ENCODE measurements around the gene TRIM10. TPM values are rescaled to one million over a fixed set of nuclear protein-coding genes. Genes with fewer than 3 reads are reported as not detected.
"Not testable (repeated sequence)": the region's sequence is repeated elsewhere in the genome, so short reads cannot be mapped to it uniquely, and the experiment has no call there.

The TRIM10 gene
- total RNA-seq, 2 experiments from 2014 or later = 0.36 to 0.38 TPM

DNA sequence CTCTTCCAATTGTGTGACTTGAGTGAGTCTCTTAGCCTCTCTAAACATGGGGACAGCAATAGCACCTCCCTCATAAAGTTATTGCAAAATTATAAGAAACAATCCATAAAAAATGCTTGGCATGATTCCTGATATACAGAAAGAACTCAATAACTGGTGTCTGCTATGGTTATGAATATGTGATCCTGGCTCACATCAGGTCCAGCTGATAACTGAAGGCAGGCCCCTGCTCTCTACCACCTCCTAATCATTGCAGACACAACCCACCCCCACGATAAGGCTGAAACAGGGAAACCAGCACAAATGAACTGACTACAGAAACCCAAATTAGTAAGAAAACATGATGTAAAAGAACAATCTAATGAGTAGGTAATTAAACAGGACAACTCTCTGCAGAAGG is 7.7 kb upstream of the TRIM10 start:
- Mint-ChIP-seq H3K27me3 (peaks cover 32% of the 10 kb centered on the region), H3K9me3 (no peaks in the 10 kb centered on the region), H3K36me3 (no peaks in the 10 kb centered on the region), H3K4me1 (ENCODE audit: low read depth) (peaks cover 30% of the 10 kb centered on the region), H3K27ac (no peak overlapping the region), H3K4me3 (no peak overlapping the region)
- no peak for DNase-seq
- POLR2A ChIA-PET = interaction anchor here (1.4 kb wide), 1 partner anchor 66 kb away, joined by 3 read pairs; no protein-coding TSS in a partner anchor
- CTCF ChIA-PET = interaction anchor here (1.7 to 3.9 kb wide), 3 partner anchors 37 to 66 kb away, joined by 8 to 43 read pairs (median 16); no protein-coding TSS in a partner anchor
- intact Hi-C loops (cut with micrococcal nuclease) = no loop called here

DNA sequence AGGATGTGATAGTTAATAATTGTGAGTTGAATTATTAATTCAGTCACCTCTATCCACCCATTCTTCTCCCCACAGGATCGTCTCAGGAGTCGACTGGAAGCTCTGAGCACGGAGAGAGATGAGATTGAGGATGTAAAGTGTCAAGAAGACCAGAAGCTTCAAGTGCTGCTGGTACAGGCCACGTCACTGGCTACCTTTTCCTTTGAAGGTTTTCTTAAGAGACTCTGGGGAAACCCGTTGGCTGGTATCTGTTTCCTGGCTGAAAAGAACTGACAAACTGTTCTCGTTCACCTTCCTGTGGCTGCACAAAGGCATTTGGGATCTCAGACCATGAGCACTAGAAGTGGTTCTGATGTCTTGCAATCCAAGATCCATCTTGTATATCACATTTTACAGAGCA is 6.1 kb upstream of the TRIM10 start:
- no peaks in the 10 kb centered on the region for H3K9me3 Mint-ChIP-seq
- ChIA-PET CTCF (interaction anchor here (1.3 to 3.9 kb wide), 3 partner anchors 33 to 65 kb away, joined by 5 to 43 read pairs (median 16); no protein-coding TSS in a partner anchor), POLR2A (interaction anchor here (1.4 kb wide), 1 partner anchor 36 kb away, joined by 4 read pairs; no protein-coding TSS in a partner anchor)
- peak overlapping the region; percentile 18 for H3K27ac Mint-ChIP-seq
- peaks cover 20% of the 10 kb centered on the region for H3K27me3 Mint-ChIP-seq
- H3K36me3 Mint-ChIP-seq = no peaks in the 10 kb centered on the region
- H3K4me3 Mint-ChIP-seq = no peak overlapping the region
- intact Hi-C loops (cut with micrococcal nuclease) = loop anchor here (1.0 kb wide), 1 partner anchor 9 kb away; no protein-coding TSS in a partner anchor
- peak; percentile 61 for DNase-seq
- H3K4me1 Mint-ChIP-seq (ENCODE audit: low read depth) = peaks cover 41% of the 10 kb centered on the region

GRCh38 chr6:30165238-30165637 is 4.2 kb upstream of the TRIM10 start:
- POLR2A ChIA-PET; DNase-seq; intact Hi-C loops (cut with micrococcal nuclease); H3K27ac Mint-ChIP-seq; H3K36me3 Mint-ChIP-seq; H3K9me3 Mint-ChIP-seq; H3K4me3 Mint-ChIP-seq; H3K27me3 Mint-ChIP-seq: not testable (repeated sequence)
- H3K4me1 Mint-ChIP-seq (ENCODE audit: low read depth) = peaks cover 37% of the 10 kb centered on the region
- CTCF ChIA-PET = interaction anchor here (3.9 kb wide), 1 partner anchor 63 kb away, joined by 43 read pairs; no protein-coding TSS in a partner anchor

GRCh38 chr6:30164714-30165113 is 3.7 kb upstream of the TRIM10 start:
- intact Hi-C loops (cut with micrococcal nuclease) = loop anchor here (5.0 kb wide), 1 partner anchor 317 kb away; no protein-coding TSS in a partner anchor
- H3K4me3 Mint-ChIP-seq = no peak overlapping the region
- H3K9me3 Mint-ChIP-seq = no peaks in the 10 kb centered on the region
- no peaks in the 10 kb centered on the region for H3K36me3 Mint-ChIP-seq
- peaks cover 39% of the 10 kb centered on the region for H3K4me1 Mint-ChIP-seq (ENCODE audit: low read depth)
- ChIA-PET CTCF (no interaction called here), POLR2A (no interaction called here)
- peaks cover 9% of the 10 kb centered on the region for H3K27me3 Mint-ChIP-seq
- DNase-seq = no peak
- no peak overlapping the region for H3K27ac Mint-ChIP-seq

- Mint-ChIP-seq H3K4me1 (ENCODE audit: low read depth) (peaks cover 43% of the 10 kb centered on the region), H3K4me3 (no peak overlapping the region)
These were observed 3.1 kb upstream of the TRIM10 start for GRCh38 chr6:30163918-30164654.

GRCh38 chr6:30163090-30163917 is 2.3 kb upstream of the TRIM10 start, which contains the start of gene TRIM15:
Gene TRIM15, plus strand, starts transcription at chr6:30163546. Its CDS starts 139 bp downstream, at chr6:30163685.
- peak within 1 kb of the TSS; percentile 5 for H3K4me3 Mint-ChIP-seq
- H3K27me3 Mint-ChIP-seq = peaks cover 9% of the 10 kb centered on the region
- H3K9me3 Mint-ChIP-seq = no peaks in the 10 kb centered on the region
- peaks cover 50% of the 10 kb centered on the region for H3K4me1 Mint-ChIP-seq (ENCODE audit: low read depth)
- peak within 1 kb of the TSS; percentile 13 for H3K27ac Mint-ChIP-seq
- DNase-seq = peak; percentile 87
- ChIA-PET CTCF (interaction anchor here (0.7 to 1.0 kb wide), 2 partner anchors 32 to 61 kb away, joined by 3 to 5 read pairs; no protein-coding TSS in a partner anchor), POLR2A (no interaction called here)
- no peaks in the 10 kb centered on the region for H3K36me3 Mint-ChIP-seq
- intact Hi-C loops (cut with micrococcal nuclease) = loop anchor here (5.0 kb wide), 1 partner anchor 316 kb away; no protein-coding TSS in a partner anchor

More at GRCh38 chr6:30163918-30164654, 3.1 kb upstream of the TRIM10 start:
- H3K27ac Mint-ChIP-seq = no peak overlapping the region
- peaks cover 10% of the 10 kb centered on the region for H3K27me3 Mint-ChIP-seq
- H3K9me3 Mint-ChIP-seq = no peaks in the 10 kb centered on the region
- H3K36me3 Mint-ChIP-seq = no peaks in the 10 kb centered on the region
- intact Hi-C loops (cut with micrococcal nuclease) = loop anchor here (5.0 kb wide), 1 partner anchor 317 kb away; no protein-coding TSS in a partner anchor
- DNase-seq = no peak
- ChIA-PET POLR2A (no interaction called here), CTCF (no interaction called here)

DNA sequence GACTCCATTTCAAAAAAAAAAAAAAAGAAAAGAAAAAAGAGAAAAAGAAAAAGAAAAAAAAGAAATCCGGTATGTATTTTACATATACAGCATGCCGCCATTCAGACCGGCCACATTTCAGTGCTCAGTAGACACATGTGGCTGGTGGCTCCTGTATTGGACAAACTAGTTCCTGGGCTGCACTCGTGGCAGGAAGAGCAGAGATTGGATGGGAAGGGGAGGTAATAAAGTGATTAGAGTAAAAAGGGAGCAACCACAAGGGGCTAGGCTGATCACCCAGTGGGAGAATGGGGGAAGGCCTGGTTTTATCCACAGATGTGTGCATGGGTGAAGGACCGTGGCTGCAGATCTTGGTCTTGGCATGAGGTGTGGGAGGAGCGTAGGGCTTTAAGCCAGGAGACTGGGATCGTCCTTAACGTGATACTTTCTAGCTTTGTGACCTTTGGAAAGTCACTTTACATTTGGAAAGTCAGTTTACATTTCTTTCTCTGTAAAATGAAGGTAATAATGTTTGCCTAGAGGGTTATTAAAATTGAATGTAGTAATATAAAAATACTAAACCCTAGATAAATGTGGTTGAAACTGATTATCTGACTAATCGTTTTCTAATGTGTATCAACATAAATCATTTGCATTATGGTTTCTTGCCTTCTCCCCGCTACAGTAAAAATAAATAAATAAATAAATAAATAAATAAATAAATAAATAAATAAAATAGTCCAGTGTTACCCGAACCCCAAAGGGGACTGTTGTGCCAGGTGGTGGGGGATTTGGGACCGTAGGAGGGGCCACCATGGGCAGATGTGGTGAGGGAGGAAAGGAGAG is 1.5 kb upstream of the TRIM10 start:
- Mint-ChIP-seq H3K27me3 (peaks cover 6% of the 10 kb centered on the region), H3K36me3 (no peaks in the 10 kb centered on the region), H3K27ac (peak overlapping the region; percentile 13), H3K4me1 (ENCODE audit: low read depth) (peaks cover 48% of the 10 kb centered on the region), H3K4me3 (peak overlapping the region; percentile 5), H3K9me3 (no peaks in the 10 kb centered on the region)
- ChIA-PET CTCF (interaction anchor here (0.7 to 1.0 kb wide), 2 partner anchors 31 to 60 kb away, joined by 3 to 5 read pairs; no protein-coding TSS in a partner anchor), POLR2A (no interaction called here)
- intact Hi-C loops (cut with micrococcal nuclease) = loop anchor here (5.0 kb wide), 1 partner anchor 315 kb away; no protein-coding TSS in a partner anchor
- DNase-seq = no peak

GRCh38 chr6:30160008-30160784 is 815 bp downstream of the TRIM10 start:
- no peaks in the 10 kb centered on the region for H3K9me3 Mint-ChIP-seq
- no peak for DNase-seq
- ChIA-PET POLR2A (no interaction called here), CTCF (interaction anchor here (3.1 kb wide), 1 partner anchor 29 kb away, joined by 14 read pairs; no protein-coding TSS in a partner anchor)
- H3K36me3 Mint-ChIP-seq = no peaks in the 10 kb centered on the region
- H3K4me3 Mint-ChIP-seq = no peak overlapping the region
- H3K27me3 Mint-ChIP-seq = peaks cover 12% of the 10 kb centered on the region
- intact Hi-C loops (cut with micrococcal nuclease) = loop anchor here (5.0 kb wide), 1 partner anchor 313 kb away; no protein-coding TSS in a partner anchor
- H3K27ac Mint-ChIP-seq = no peak overlapping the region
- H3K4me1 Mint-ChIP-seq (ENCODE audit: low read depth) = peaks cover 37% of the 10 kb centered on the region

DNA sequence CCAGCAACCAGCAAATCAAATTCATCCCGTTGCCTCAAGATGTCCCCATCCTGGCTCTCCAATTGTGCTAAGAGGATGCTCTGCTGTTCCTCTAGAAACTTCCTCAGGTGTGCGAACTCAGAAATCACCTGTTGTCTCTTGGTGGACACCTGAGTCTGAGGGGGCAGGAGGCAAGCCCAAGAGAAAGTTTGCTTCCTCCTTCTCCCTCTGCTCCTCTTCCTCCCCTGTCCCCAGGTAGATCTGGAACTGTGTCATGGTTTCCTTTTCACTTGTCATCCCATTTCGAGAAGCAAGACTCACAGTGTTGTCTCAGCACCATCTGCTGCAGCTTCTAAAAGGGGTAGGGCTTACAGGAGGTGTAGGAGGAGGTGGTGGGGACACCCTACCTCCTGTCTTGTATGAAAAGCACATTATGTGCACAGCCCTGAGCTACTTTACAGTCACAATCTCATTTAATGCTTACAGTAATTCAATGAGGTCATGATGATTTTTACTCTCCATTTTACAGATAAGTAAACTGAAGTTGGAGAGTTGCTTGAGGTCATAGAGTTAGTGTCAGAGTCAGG is 2.5 kb downstream of the TRIM10 start:
- no peaks in the 10 kb centered on the region for H3K36me3 Mint-ChIP-seq
- CTCF ChIA-PET = interaction anchor here (1.2 to 3.1 kb wide), 2 partner anchors 27 to 56 kb away, joined by 6 to 14 read pairs; no protein-coding TSS in a partner anchor
- H3K27ac Mint-ChIP-seq = peak overlapping the region; percentile 34
- no peaks in the 10 kb centered on the region for H3K9me3 Mint-ChIP-seq
- peaks cover 19% of the 10 kb centered on the region for H3K27me3 Mint-ChIP-seq
- H3K4me1 Mint-ChIP-seq (ENCODE audit: low read depth) = peaks cover 31% of the 10 kb centered on the region
- POLR2A ChIA-PET = no interaction called here
- intact Hi-C loops (cut with micrococcal nuclease) = loop anchor here (1.0 to 2.0 kb wide), 2 partner anchors 9 to 28 kb away; no protein-coding TSS in a partner anchor
- no peak overlapping the region for H3K4me3 Mint-ChIP-seq
- DNase-seq = peak; percentile 66

GRCh38 chr6:30157999-30158398 is 3.0 kb downstream of the TRIM10 start:
- intact Hi-C loops (cut with micrococcal nuclease) = loop anchor here (1.0 to 2.0 kb wide), 2 partner anchors 9 to 27 kb away; no protein-coding TSS in a partner anchor
- ChIA-PET CTCF (interaction anchor here (1.2 to 3.1 kb wide), 2 partner anchors 27 to 55 kb away, joined by 6 to 14 read pairs; no protein-coding TSS in a partner anchor), POLR2A (no interaction called here)
- H3K9me3 Mint-ChIP-seq = no peaks in the 10 kb centered on the region
- no peak for DNase-seq
- no peaks in the 10 kb centered on the region for H3K36me3 Mint-ChIP-seq
- no peak overlapping the region for H3K4me3 Mint-ChIP-seq
- H3K27ac Mint-ChIP-seq = peak overlapping the region; percentile 34
- peaks cover 19% of the 10 kb centered on the region for H3K27me3 Mint-ChIP-seq
- H3K4me1 Mint-ChIP-seq (ENCODE audit: low read depth) = peaks cover 26% of the 10 kb centered on the region
